Neural cell (in vitro differentiated cells): ENCODE measurements around the gene KLHL10.

Experiments used
- EZH2 ChIP-seq: fragments of 200-600, 300-800 bp; shearing (Covaris generic), sonication (generic); IDR thresholded peaks from 2 replicates; pipeline ENCODE4 v1.6.1; 2014; ENCODE audit warnings: antibody characterized with exemption, low read length, borderline replicate concordance, mild to moderate bottlenecking; ENCODE audit not compliant: insufficient read depth, poor library complexity, severe bottlenecking
- MXI1 ChIP-seq: fragments of 450-650 bp; conservative IDR thresholded peaks from 2 replicates; pipeline ENCODE4 v1.6.1; 2014; ENCODE audit warnings: antibody characterized with exemption, mild to moderate bottlenecking; ENCODE audit not compliant: poor library complexity, severe bottlenecking
- POLR2AphosphoS5 ChIP-seq: IDR thresholded peaks from 2 replicates; pipeline ENCODE4 v1.6.1; 2012
- RAD21 ChIP-seq: fragments of 450-650 bp; conservative IDR thresholded peaks from 2 replicates; pipeline ENCODE4 v1.6.1; 2014; ENCODE audit warnings: antibody characterized with exemption, mild to moderate bottlenecking, moderate library complexity
- SMC3 ChIP-seq: fragments of 450-650 bp; conservative IDR thresholded peaks from 2 replicates; pipeline ENCODE4 v1.6.1; 2014; ENCODE audit warnings: antibody characterized with exemption, mild to moderate bottlenecking, moderate library complexity; ENCODE audit not compliant: poor library complexity
- TAF1 ChIP-seq: IDR thresholded peaks from 2 replicates; pipeline ENCODE4 v1.6.1; 2012; ENCODE audit warnings: low read depth
- TF ChIP-seq, protein P1 (sequence below): fragments of 450-650 bp; IDR thresholded peaks from 2 replicates; pipeline ENCODE4 v1.5.1; 2014; ENCODE audit warnings: antibody characterized with exemption, mild to moderate bottlenecking, moderate library complexity; ENCODE audit not compliant: poor library complexity, severe bottlenecking
- TF ChIP-seq, protein P2 (sequence below): IDR thresholded peaks from 2 replicates; pipeline ENCODE4 v1.6.1; 2012; ENCODE audit warnings: borderline replicate concordance

DNA sequence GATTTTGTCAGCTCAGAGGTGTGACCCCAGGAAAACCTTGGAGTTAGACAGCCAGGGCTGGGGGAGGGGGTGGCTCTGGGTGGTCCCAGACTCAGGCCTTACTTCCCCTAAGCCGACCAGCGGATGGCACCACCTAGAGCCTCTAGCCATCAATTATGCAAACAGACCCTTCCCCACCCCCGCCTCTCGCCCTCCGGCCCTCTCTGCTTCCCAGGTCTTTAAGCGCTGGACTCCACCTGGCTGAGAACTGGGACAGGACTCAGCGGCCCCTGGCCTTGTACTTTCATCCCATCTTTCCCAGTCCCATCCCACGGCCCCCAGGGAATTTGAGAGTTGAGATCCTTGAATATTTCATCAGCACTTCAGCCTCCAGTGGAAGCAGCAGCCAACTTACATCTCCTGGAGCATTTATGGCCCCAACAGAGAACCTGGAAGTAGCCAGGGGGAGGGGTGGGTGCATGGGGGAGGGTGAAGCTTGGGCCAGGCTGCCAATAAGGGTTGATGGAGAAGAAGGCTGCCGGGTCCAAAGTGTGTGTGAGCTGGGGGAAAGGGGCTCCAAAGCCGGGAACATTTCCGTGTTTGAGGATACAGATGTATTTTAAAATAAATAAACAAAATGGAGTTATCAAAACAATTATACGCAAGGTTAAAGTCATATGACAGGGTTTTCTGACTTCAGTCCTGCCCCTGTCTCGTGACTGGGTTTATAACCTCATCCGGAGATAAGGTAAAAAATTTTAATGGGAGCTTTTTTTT lies 43.7 kb upstream of the KLHL10 start:
- TF ChIP-seq, protein P1, sequence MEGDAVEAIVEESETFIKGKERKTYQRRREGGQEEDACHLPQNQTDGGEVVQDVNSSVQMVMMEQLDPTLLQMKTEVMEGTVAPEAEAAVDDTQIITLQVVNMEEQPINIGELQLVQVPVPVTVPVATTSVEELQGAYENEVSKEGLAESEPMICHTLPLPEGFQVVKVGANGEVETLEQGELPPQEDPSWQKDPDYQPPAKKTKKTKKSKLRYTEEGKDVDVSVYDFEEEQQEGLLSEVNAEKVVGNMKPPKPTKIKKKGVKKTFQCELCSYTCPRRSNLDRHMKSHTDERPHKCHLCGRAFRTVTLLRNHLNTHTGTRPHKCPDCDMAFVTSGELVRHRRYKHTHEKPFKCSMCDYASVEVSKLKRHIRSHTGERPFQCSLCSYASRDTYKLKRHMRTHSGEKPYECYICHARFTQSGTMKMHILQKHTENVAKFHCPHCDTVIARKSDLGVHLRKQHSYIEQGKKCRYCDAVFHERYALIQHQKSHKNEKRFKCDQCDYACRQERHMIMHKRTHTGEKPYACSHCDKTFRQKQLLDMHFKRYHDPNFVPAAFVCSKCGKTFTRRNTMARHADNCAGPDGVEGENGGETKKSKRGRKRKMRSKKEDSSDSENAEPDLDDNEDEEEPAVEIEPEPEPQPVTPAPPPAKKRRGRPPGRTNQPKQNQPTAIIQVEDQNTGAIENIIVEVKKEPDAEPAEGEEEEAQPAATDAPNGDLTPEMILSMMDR, result no peak
- TF ChIP-seq TAF1, result no peak
- TF ChIP-seq RAD21, result no peak
- no peak for TF ChIP-seq POLR2AphosphoS5
- no peak for TF ChIP-seq SMC3
- no peak for TF ChIP-seq EZH2
- TF ChIP-seq MXI1, result no peak
- TF ChIP-seq, protein P2, sequence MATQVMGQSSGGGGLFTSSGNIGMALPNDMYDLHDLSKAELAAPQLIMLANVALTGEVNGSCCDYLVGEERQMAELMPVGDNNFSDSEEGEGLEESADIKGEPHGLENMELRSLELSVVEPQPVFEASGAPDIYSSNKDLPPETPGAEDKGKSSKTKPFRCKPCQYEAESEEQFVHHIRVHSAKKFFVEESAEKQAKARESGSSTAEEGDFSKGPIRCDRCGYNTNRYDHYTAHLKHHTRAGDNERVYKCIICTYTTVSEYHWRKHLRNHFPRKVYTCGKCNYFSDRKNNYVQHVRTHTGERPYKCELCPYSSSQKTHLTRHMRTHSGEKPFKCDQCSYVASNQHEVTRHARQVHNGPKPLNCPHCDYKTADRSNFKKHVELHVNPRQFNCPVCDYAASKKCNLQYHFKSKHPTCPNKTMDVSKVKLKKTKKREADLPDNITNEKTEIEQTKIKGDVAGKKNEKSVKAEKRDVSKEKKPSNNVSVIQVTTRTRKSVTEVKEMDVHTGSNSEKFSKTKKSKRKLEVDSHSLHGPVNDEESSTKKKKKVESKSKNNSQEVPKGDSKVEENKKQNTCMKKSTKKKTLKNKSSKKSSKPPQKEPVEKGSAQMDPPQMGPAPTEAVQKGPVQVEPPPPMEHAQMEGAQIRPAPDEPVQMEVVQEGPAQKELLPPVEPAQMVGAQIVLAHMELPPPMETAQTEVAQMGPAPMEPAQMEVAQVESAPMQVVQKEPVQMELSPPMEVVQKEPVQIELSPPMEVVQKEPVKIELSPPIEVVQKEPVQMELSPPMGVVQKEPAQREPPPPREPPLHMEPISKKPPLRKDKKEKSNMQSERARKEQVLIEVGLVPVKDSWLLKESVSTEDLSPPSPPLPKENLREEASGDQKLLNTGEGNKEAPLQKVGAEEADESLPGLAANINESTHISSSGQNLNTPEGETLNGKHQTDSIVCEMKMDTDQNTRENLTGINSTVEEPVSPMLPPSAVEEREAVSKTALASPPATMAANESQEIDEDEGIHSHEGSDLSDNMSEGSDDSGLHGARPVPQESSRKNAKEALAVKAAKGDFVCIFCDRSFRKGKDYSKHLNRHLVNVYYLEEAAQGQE, result no peak
